DOHH2 (cell line): Measurements from ENCODE around the gene CTNNA2.

Source experiments
- H3F3A ChIP-seq: fragments of 200-600 bp; sonication (generic), shearing (Covaris generic); 2 replicates; pipeline ENCODE4 v1.6.0; 2016; ENCODE audit warnings: antibody characterized with exemption, mild to moderate bottlenecking; ENCODE audit not compliant: control insufficient read depth, insufficient read depth
- H3K27ac ChIP-seq: fragments of 200-600 bp; sonication (generic); 2 replicates; pipeline ENCODE4 v1.5.1; 2014; ENCODE audit warnings: low read depth, mild to moderate bottlenecking, low read length, moderate library complexity
- H3K27me3 ChIP-seq: fragments of 200-600 bp; sonication (generic); 2 replicates; pipeline ENCODE4 v1.6.1; 2014; ENCODE audit warnings: mild to moderate bottlenecking, low read length, mixed read lengths; ENCODE audit not compliant: control insufficient read depth
- H3K36me3 ChIP-seq: fragments of 200-600 bp; sonication (generic); 2 replicates; pipeline ENCODE4 v1.6.1; 2014; ENCODE audit warnings: mild to moderate bottlenecking, low read length, moderate library complexity, mixed read lengths; ENCODE audit not compliant: control insufficient read depth
- H3K4me1 ChIP-seq: fragments of 200-600 bp; sonication (generic); 2 replicates; pipeline ENCODE4 v1.6.1; 2014; ENCODE audit warnings: mild to moderate bottlenecking, low read length, mixed read lengths; ENCODE audit not compliant: control insufficient read depth
- H3K4me2 ChIP-seq: fragments of 200-600 bp; sonication (generic); 2 replicates; pipeline ENCODE4 v1.6.0; 2014; ENCODE audit warnings: mild to moderate bottlenecking, low read length, moderate library complexity
- H3K4me3 ChIP-seq: fragments of 200-600 bp; sonication (generic); 2 replicates; pipeline ENCODE4 v1.5.1; 2014; ENCODE audit warnings: mild to moderate bottlenecking, low read length, mixed read lengths
- H3K79me2 ChIP-seq: fragments of 200-600 bp; sonication (generic); 2 replicates; pipeline ENCODE4 v1.6.1; 2014; ENCODE audit warnings: mild to moderate bottlenecking, low read length, mixed read lengths; ENCODE audit not compliant: control insufficient read depth
- H3K9me2 ChIP-seq: fragments of 200-600 bp; sonication (generic); replicated peaks from 2 replicates; pipeline ENCODE4 v1.6.1; 2014; ENCODE audit warnings: mild to moderate bottlenecking, low read length, mixed read lengths; ENCODE audit not compliant: control insufficient read depth
- H3K9me3 ChIP-seq: fragments of 200-600 bp; sonication (generic); 2 replicates; pipeline ENCODE4 v1.6.1; 2014; ENCODE audit warnings: antibody characterized with exemption, low read length, mixed read lengths; ENCODE audit not compliant: control insufficient read depth, insufficient read depth
- H4K20me1 ChIP-seq: fragments of 200-600 bp; sonication (generic); 2 replicates; pipeline ENCODE4 v1.6.0; 2014; ENCODE audit warnings: low read depth, mild to moderate bottlenecking, antibody characterized with exemption, low read length, moderate library complexity; ENCODE audit not compliant: control insufficient read depth, insufficient read depth
- CTCF ChIP-seq: fragments of 200-600 bp; sonication (generic); IDR thresholded peaks from one replicate; pipeline ENCODE4 v1.5.1; 2014; ENCODE audit warnings: antibody characterized with exemption, mild to moderate bottlenecking, low read depth, low read length; ENCODE audit not compliant: poor library complexity, severe bottlenecking
- EZH2phosphoT487 ChIP-seq: fragments of 200-600 bp; sonication (generic); IDR thresholded peaks from 2 replicates; pipeline ENCODE4 v1.6.1; 2017; ENCODE audit warnings: borderline replicate concordance, mild to moderate bottlenecking, antibody characterized with exemption, low read length, moderate library complexity, mixed read lengths

Gene CTNNA2

GRCh38 chr2:79686884-79687283 is 174.0 kb downstream of the CTNNA2 start:
- H3K4me2 ChIP-seq = no peak overlapping the region
- TF ChIP-seq CTCF (no peak), EZH2phosphoT487 (no peak)
- H3K9me3 ChIP-seq = no peaks in the 10 kb centered on the region
- H3K4me3 ChIP-seq = no peak overlapping the region
- no peaks in the 10 kb centered on the region for H3K36me3 ChIP-seq
- no peaks in the 10 kb centered on the region for H3K9me2 ChIP-seq
- no peak overlapping the region for H3K27ac ChIP-seq
- no peaks in the 10 kb centered on the region for H3F3A ChIP-seq
- no peaks in the 10 kb centered on the region for H3K4me1 ChIP-seq
- H3K27me3 ChIP-seq = no peaks in the 10 kb centered on the region
- no peaks in the 10 kb centered on the region for H4K20me1 ChIP-seq
- no peaks in the 10 kb centered on the region for H3K79me2 ChIP-seq

- Histone ChIP-seq H3K27me3 (no peaks in the 10 kb centered on the region), H3K4me2 (no peak overlapping the region), H3F3A (no peaks in the 10 kb centered on the region), H4K20me1 (no peaks in the 10 kb centered on the region), H3K9me2 (no peaks in the 10 kb centered on the region), H3K4me3 (no peak overlapping the region), H3K4me1 (no peaks in the 10 kb centered on the region), H3K36me3 (no peaks in the 10 kb centered on the region), H3K27ac (no peak overlapping the region), H3K9me3 (no peaks in the 10 kb centered on the region), H3K79me2 (no peaks in the 10 kb centered on the region)
- TF ChIP-seq CTCF (no peak), EZH2phosphoT487 (no peak)
Observed at GRCh38 chr2:79695248-79695647, 182.4 kb downstream of the CTNNA2 start.

- Histone ChIP-seq H3K4me1 (no peaks in the 10 kb centered on the region), H3K4me2 (no peak overlapping the region), H3K9me2 (no peaks in the 10 kb centered on the region), H4K20me1 (no peaks in the 10 kb centered on the region), H3K36me3 (no peaks in the 10 kb centered on the region), H3K27me3 (no peaks in the 10 kb centered on the region), H3F3A (no peaks in the 10 kb centered on the region), H3K9me3 (no peaks in the 10 kb centered on the region), H3K4me3 (no peak overlapping the region), H3K27ac (no peak overlapping the region), H3K79me2 (no peaks in the 10 kb centered on the region)
- TF ChIP-seq EZH2phosphoT487 = no peak
- no peak for TF ChIP-seq CTCF
Observed at GRCh38 chr2:79697200-79697599, 184.3 kb downstream of the CTNNA2 start.

- Histone ChIP-seq H3K9me2 (no peaks in the 10 kb centered on the region), H4K20me1 (no peaks in the 10 kb centered on the region), H3K4me3 (no peak overlapping the region), H3K9me3 (no peaks in the 10 kb centered on the region), H3K36me3 (no peaks in the 10 kb centered on the region), H3K27me3 (no peaks in the 10 kb centered on the region), H3K4me1 (no peaks in the 10 kb centered on the region), H3K27ac (no peak overlapping the region), H3K79me2 (no peaks in the 10 kb centered on the region), H3K4me2 (no peak overlapping the region), H3F3A (no peaks in the 10 kb centered on the region)
- TF ChIP-seq CTCF (no peak), EZH2phosphoT487 (no peak)
Observed at GRCh38 chr2:79700651-79701050, 187.8 kb downstream of the CTNNA2 start.
